K562 (cell line): ENCODE data around the gene ICE2. TPM values are rescaled to one million over a fixed set of nuclear protein-coding genes. Genes with fewer than 3 reads are reported as not detected.

Experiments
- ATAC-seq: fragments of 200-7000 bp; cut with Tn5 transposase; 3 replicates; pipeline ENCODE4 v1.9.1; 2020; ENCODE audit warnings: moderate library complexity
- BruUV-seq: library from RNA; stranded (reverse); fragments of 400-500 nt; replicated peaks from 2 replicates; lab custom pipeline; 2021; lab: Mats Ljungman, UMichigan
- CTCF ChIA-PET: fragments of 300-600 bp; formaldehyde crosslinking; extraction: SDS; loops from one replicate; lab custom pipeline; 2021; ENCODE audit warnings: low intra/inter-chr PET ratio; lab: Yijun Ruan, JAX
- POLR2A ChIA-PET: fragments of 300-600, 350-650 bp; sonication (Branson Sonifier 250); formaldehyde crosslinking; extraction: SDS; loops from one replicate; lab custom pipeline; 2021; ENCODE audit warnings: antibody characterized with exemption, inconsistent platforms; lab: Yijun Ruan, JAX
- DNase-seq, 4 experiments: peaks; one replicate each; pipeline versions ENCODE4 v3.0.0 to v3.0.0-alpha.2; 2011 to 2018; ENCODE audit warnings: low spot score in 3 of 4, mixed read lengths in 3 of 4; ENCODE audit errors: extremely low read depth in 1 of 4
- FAIRE-seq: peaks from 2 replicates; lab custom pipeline; 2011; peaks lifted over from hg19 to GRCh38; lab: Jason Lieb, UNC
- H2AFZ ChIP-seq: 2 replicates; pipeline ENCODE4 v1.6.0; 2011; ENCODE audit warnings: low read depth, low read length, control low read depth, inconsistent platforms
- H3K27ac ChIP-seq: fragments of 200-600 bp; 3 replicates; pipeline ENCODE4 v1.8.0; 2011; ENCODE audit warnings: low read depth, mild to moderate bottlenecking, control low read depth, inconsistent platforms, low read length, moderate library complexity, mixed read lengths; ENCODE audit errors: extremely low read depth
- H3K27me3 ChIP-seq, 2 experiments: fragments of 300-600 bp in 1 of 2; 2 replicates in 1 of 2; 3 replicates in 1 of 2; pipeline versions ENCODE4 v1.6.0 to v1.8.0; 2011; ENCODE audit warnings: inconsistent platforms in 2 of 2, low read length in 2 of 2, mild to moderate bottlenecking in 1 of 2, mixed read lengths in 1 of 2, moderate library complexity in 1 of 2; ENCODE audit not compliant: control insufficient read depth in 2 of 2, insufficient read depth in 2 of 2
- H3K36me3 ChIP-seq: fragments of 300-600 bp; 3 replicates; pipeline ENCODE4 v1.8.0; 2011; ENCODE audit warnings: mild to moderate bottlenecking, low read length, inconsistent platforms; ENCODE audit not compliant: control insufficient read depth, insufficient read depth
- H3K4me1 ChIP-seq, 2 experiments: fragments of 200-600 bp in 1 of 2; replicated peaks in 1 of 2; 2 replicates in 1 of 2; 3 replicates in 1 of 2; pipeline versions ENCODE4 v1.5.1 to v1.8.0; 2011; ENCODE audit warnings: inconsistent platforms in 2 of 2, low read length in 2 of 2, mild to moderate bottlenecking in 1 of 2, mixed read lengths in 1 of 2, moderate library complexity in 1 of 2; ENCODE audit not compliant: control insufficient read depth in 2 of 2, insufficient read depth in 2 of 2
- H3K4me2 ChIP-seq: 2 replicates; pipeline ENCODE4 v1.6.1; 2011; ENCODE audit warnings: low read length, control low read depth, inconsistent platforms, mixed read lengths; ENCODE audit not compliant: insufficient read depth
- H3K4me3 ChIP-seq: fragments of 200-600 bp; sonication (generic), shearing (Covaris generic); 2 replicates; pipeline ENCODE4 v1.5.1; 2016; ENCODE audit warnings: control low read depth, inconsistent platforms
- H3K79me2 ChIP-seq: fragments of 200-600 bp; 3 replicates; pipeline ENCODE4 v1.8.0; 2011; ENCODE audit warnings: low read length, inconsistent platforms; ENCODE audit not compliant: control insufficient read depth, insufficient read depth
- H3K9ac ChIP-seq, 2 experiments: 2 replicates each; pipeline versions ENCODE4 v1.6.0 to v1.6.1; 2011; ENCODE audit warnings: low read depth in 2 of 2, low read length in 2 of 2, control low read depth in 1 of 2, inconsistent platforms in 1 of 2, mild to moderate bottlenecking in 1 of 2, mixed read lengths in 1 of 2; ENCODE audit not compliant: insufficient read depth in 1 of 2
- H3K9me1 ChIP-seq: one replicate; pipeline ENCODE4 v1.6.0; 2011; ENCODE audit warnings: inconsistent platforms, mild to moderate bottlenecking, low read length, moderate library complexity; ENCODE audit not compliant: control insufficient read depth, insufficient read depth
- H3K9me3 ChIP-seq: replicated peaks from 2 replicates; pipeline ENCODE4 v1.5.1; 2011; ENCODE audit warnings: low read depth, low read length, inconsistent platforms; ENCODE audit not compliant: control insufficient read depth, insufficient read depth
- H4K20me1 ChIP-seq: replicated peaks from 2 replicates; pipeline ENCODE4 v1.6.1; 2011; ENCODE audit warnings: low read length, inconsistent platforms, mixed read lengths; ENCODE audit not compliant: control insufficient read depth, insufficient read depth
- CEBPG ChIP-seq, 3 experiments: fragments of 200-800 bp in 1 of 3; sonication (Bioruptor generic) in 1 of 3; sonication (generic) in 1 of 3; formaldehyde crosslinking in 1 of 3; IDR thresholded peaks in 2 of 3; conservative IDR thresholded peaks in 1 of 3; 2 replicates each; pipeline versions ENCODE4 v1.6.1 to v1.8.0; 2016 to 2022; ENCODE audit warnings: missing compliant biosample characterization in 2 of 3, missing genetic modification characterization in 2 of 3, mild to moderate bottlenecking in 1 of 3, missing genetic modification reagents in 1 of 3
- ZKSCAN8 ChIP-seq: fragments of 200-800 bp; sonication (Bioruptor generic); IDR thresholded peaks from 2 replicates; pipeline ENCODE4 v1.6.1; 2016; ENCODE audit warnings: missing genetic modification characterization, missing compliant biosample characterization
- ZNF766 ChIP-seq: fragments of 200-800 bp; sonication (Bioruptor generic); conservative IDR thresholded peaks from 2 replicates; pipeline ENCODE4 v1.6.1; 2016; ENCODE audit warnings: missing genetic modification characterization, missing compliant biosample characterization
- in situ Hi-C: fragments of 300-500 bp; cut with MboI; formaldehyde crosslinking; loops from 4 replicates; pipeline ENCODE4 v1.15.0; 2018; ENCODE audit warnings: inconsistent platforms, mixed read lengths
- intact Hi-C: fragments of 100-400 bp; cut with micrococcal nuclease; formaldehyde crosslinking; loops from 2 replicates; pipeline ENCODE4 v1.14.2; 2022
- polyA plus RNA-seq, 8 experiments: library from polyadenylated mRNA; depleted of rRNA in 4 of 8; stranded (reverse) in 5 of 8; unstranded in 3 of 8; fragments of >200 nt; fragmentation: Nextera tagmentation in 2 of 8; fragmentation: Illumina TruSeq in 1 of 8; extraction: Ambion mirVana in 2 of 8; extraction: Trizol in 1 of 8; gene quantifications; 2 replicates each; pipeline versions ENCODE4 v1.2.1 to v1.2.3, GENCODE V29; 2011 to 2014; ENCODE audit warnings: inconsistent platforms in 1 of 8, missing spikeins in 1 of 8
- total RNA-seq, 7 experiments: library from RNA; depleted of rRNA in 6 of 7; stranded (reverse); fragments of >200 nt in 6 of 7; fragmentation: Illumina TruSeq in 2 of 7; extraction: Trizol in 2 of 7; gene quantifications; 2 replicates each; pipeline versions ENCODE4 v1.2.1 to v1.2.3, GENCODE V29; 2011 to 2021; ENCODE audit warnings: low replicate concordance in 1 of 7
- TF ChIP-seq, protein P1 (sequence below), 2 experiments: fragments of 450-650 bp in 1 of 2; sonication (generic) in 1 of 2; formaldehyde crosslinking in 1 of 2; IDR thresholded peaks in 1 of 2; conservative IDR thresholded peaks in 1 of 2; 2 replicates each; pipeline versions ENCODE4 v1.6.1 to v1.8.1; 2016 to 2023; ENCODE audit warnings: mild to moderate bottlenecking in 2 of 2, moderate library complexity in 2 of 2, inconsistent platforms in 1 of 2, missing genetic modification reagents in 1 of 2

Gene ICE2
- total and polyA plus RNA-seq, 9 of the 15 experiments (the other 6 are each of a cell fraction or from before 2014, with no cell fraction given): 21.8 to 87.9 (median 58.1) TPM

DNA sequence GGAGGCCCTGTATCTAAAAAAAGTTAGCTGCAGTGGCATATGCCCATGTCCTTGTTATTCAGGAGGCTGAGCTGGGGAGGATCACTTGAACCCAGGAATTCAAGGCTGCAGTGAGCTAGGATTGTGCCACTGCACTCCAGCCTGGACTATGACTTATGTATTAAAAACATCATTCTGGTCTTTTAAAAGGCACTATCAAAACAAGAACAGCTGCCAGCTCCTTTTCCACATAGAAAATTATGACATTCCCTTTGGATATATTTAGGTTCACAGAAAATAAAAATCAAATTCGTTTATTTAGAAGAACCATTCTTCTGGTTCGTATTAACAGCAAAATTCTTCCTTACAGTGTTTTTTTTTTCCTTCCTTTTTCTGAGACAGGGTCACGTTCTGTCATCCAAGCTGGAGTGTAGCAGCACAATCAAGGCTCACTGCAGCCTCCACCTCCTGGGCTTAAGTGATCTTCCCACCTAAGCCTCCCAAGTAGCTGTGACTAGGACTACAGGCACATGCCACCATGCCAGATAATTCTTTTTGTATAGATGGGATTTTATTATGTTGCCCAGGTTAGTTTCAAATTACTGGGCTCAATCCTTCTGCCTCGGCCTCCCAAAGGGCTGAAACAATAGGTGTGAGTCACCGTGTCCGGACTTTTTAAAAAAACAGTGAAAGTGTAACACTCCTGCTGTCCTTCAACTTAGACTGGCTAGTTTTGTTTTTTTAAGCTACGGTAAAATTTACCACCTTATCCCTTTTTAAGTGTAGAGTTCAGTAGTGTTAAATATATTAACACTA lies 13.9 kb downstream of the ICE2 start (continued):
- no peak for TF ChIP-seq ZKSCAN8 (CRISPR knock-in tag)

DNA sequence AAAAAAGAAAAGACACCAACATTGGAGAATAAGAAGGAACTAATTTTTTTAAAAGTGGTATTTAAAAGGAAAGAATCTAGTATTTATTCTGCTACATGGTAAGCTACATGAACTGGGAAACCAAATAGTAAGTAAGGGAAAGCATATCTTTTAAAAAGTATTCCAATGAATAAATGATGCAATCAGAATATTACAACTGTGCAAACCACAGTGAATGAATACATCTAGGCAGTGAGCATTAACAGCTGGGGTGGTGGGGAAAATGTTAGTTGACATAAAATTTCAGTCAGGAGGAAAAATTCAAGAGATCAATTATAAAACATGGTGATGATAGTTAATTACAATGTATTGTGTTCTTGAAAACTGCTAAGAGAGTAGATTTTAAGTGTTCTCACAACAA lies 16.9 kb downstream of the ICE2 start:
- TF ChIP-seq CEBPG (CRISPR knock-in tag; IDR thresholded peaks at IDR 0.05): no peak
- TF ChIP-seq CEBPG (tag; conservative IDR thresholded peaks at IDR 0.05 in 1 of 2, IDR thresholded peaks at IDR 0.05 in 1 of 2): peak; percentile 15 to 32; a peak in 2 of 4 replicates
- TF ChIP-seq ZNF766 (CRISPR knock-in tag): no peak
- TF ChIP-seq, protein P1, sequence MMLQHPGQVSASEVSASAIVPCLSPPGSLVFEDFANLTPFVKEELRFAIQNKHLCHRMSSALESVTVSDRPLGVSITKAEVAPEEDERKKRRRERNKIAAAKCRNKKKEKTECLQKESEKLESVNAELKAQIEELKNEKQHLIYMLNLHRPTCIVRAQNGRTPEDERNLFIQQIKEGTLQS (IDR thresholded peaks at IDR 0.05): peak; percentile 57
- TF ChIP-seq, protein P1 (CRISPR knock-in tag; conservative IDR thresholded peaks at IDR 0.05): no peak
- H2AFZ ChIP-seq: no peak overlapping the region
- POLR2A ChIA-PET: interaction anchor here (0.5 kb wide), 1 partner anchor 25 kb away, joined by 3 read pairs; no protein-coding TSS in a partner anchor
- H3K4me3 ChIP-seq: no peak overlapping the region
- no peak overlapping the region for H3K27ac ChIP-seq
- no peak overlapping the region for H3K9ac ChIP-seq
- H3K36me3 ChIP-seq: peaks cover 59% of the 10 kb centered on the region
- H4K20me1 ChIP-seq: no peaks in the 10 kb centered on the region
- FAIRE-seq: no peak
- no peak overlapping the region for H3K4me2 ChIP-seq
- ATAC-seq: no peak
- no peaks in the 10 kb centered on the region for H3K9me3 ChIP-seq
- no peak for DNase-seq
- intact Hi-C loops (no loop called here), in situ Hi-C loops (no loop called here)
- no peaks in the 10 kb centered on the region for H3K9me1 ChIP-seq
- CTCF ChIA-PET: no interaction called here
- no peaks in the 10 kb centered on the region for H3K27me3 ChIP-seq
- no TSS peak for BruUV-seq
- H3K4me1 ChIP-seq: no peaks in the 10 kb centered on the region
- H3K79me2 ChIP-seq: no peaks in the 10 kb centered on the region
